Tibial nerve (tissue), 4 donors: ENCODE measurements around the gene A2M. TPM values are rescaled to one million over a fixed set of nuclear protein-coding genes. Genes with fewer than 3 reads are reported as not detected.

Experiments
- DNase-seq, 2 donors: peaks; one replicate each; pipeline ENCODE4 v3.0.0-alpha.2; 2019; ENCODE audit warnings: low spot score in 2 of 2
- H3K27ac ChIP-seq, 4 donors: fragments of 200-600 bp; sonication (generic) in 3 of 4; one replicate each; pipeline ENCODE4 v1.5.1; 2017 to 2019; ENCODE audit warnings: mild to moderate bottlenecking in 1 of 4
- H3K27me3 ChIP-seq, 2 donors: fragments of 200-600 bp; sonication (generic) in 1 of 2; one replicate each; pipeline versions ENCODE4 v1.5.1 to v1.6.0; 2017 to 2019
- H3K36me3 ChIP-seq, 3 donors: fragments of 200-600 bp; sonication (generic); one replicate each; pipeline ENCODE4 v1.5.1; 2018 to 2019
- H3K4me1 ChIP-seq, 4 donors: fragments of 200-600 bp; sonication (generic) in 3 of 4; one replicate each; pipeline ENCODE4 v1.5.1; 2017 to 2019
- H3K4me3 ChIP-seq, 4 donors: fragments of 200-600 bp; sonication (generic) in 3 of 4; one replicate each; pipeline ENCODE4 v1.5.1; 2017 to 2019; ENCODE audit warnings: mild to moderate bottlenecking in 1 of 4, moderate library complexity in 1 of 4
- H3K9me3 ChIP-seq, 4 donors: fragments of 200-600 bp; sonication (generic) in 3 of 4; one replicate each; pipeline ENCODE4 v1.5.1; 2017 to 2019
- CTCF ChIP-seq, 5 experiments: fragments of 200-600 bp in 3 of 5; fragments of 450-650 bp in 2 of 5; sonication (generic) in 3 of 5; IDR thresholded peaks; one replicate each; pipeline ENCODE4 v1.5.1; 2016 to 2019; ENCODE audit warnings: antibody characterized with exemption in 5 of 5, mild to moderate bottlenecking in 3 of 5, moderate library complexity in 2 of 5
- EP300 ChIP-seq, 2 donors: sonication (generic); formaldehyde crosslinking; IDR thresholded peaks; one replicate each; pipeline ENCODE4 v1.6.1; 2017; ENCODE audit warnings: antibody characterized with exemption in 2 of 2, mild to moderate bottlenecking in 1 of 2
- POLR2A ChIP-seq, 2 donors: fragments of 450-650 bp; IDR thresholded peaks; one replicate each; pipeline ENCODE4 v1.6.1; 2017; ENCODE audit warnings: antibody characterized with exemption in 2 of 2, mild to moderate bottlenecking in 2 of 2, moderate library complexity in 2 of 2
- WGBS, 2 donors: methylation state at CpG; one replicate each; pipeline ENCODE4 v1.1.5; 2018; 5-methylcytosine and 5-hydroxymethylcytosine counted together
- total RNA-seq, 4 donors: library from RNA; depleted of rRNA; stranded (reverse); fragments of >200 nt; gene quantifications; one replicate each; pipeline ENCODE4 v1.1.0, GENCODE V29; 2016

A2M gene
- total RNA-seq, result 100 to 1,000 TPM; 183 to 396 (median 303) TPM

GRCh38 chr12:9115731-9116559, at the start of gene A2M:
A2M (minus strand) TSS chr12:9115919; CDS start chr12:9115849, 70 bp downstream.
- Histone ChIP-seq H3K4me1 (peaks cover 5 to 73% (median 19%) of the 10 kb centered on the region in 4 donors), H3K4me3 (peak within 1 kb of the TSS; percentile 25 to 45 (median 30)), H3K9me3 (no peaks in the 10 kb centered on the region), H3K36me3 (peaks cover 0 to 23% (median 0%) of the 10 kb centered on the region in 3 donors), H3K27ac (peak within 1 kb of the TSS; percentile 72 to 83 (median 79)), H3K27me3 (no peaks in the 10 kb centered on the region)
- 16 to 24% methylated on average over 9 of the region's 9 CpGs for WGBS, 2 donors
- DNase-seq, result peak in 1 of 2 donors; percentile 28
- TF ChIP-seq EP300 (IDR thresholded peaks at IDR 0.05) (peak; percentile 51 to 90), POLR2A (IDR thresholded peaks at IDR 0.05) (no peak), CTCF (IDR thresholded peaks at IDR 0.05) (no peak)

- H3K4me1 ChIP-seq, result no peaks in the 10 kb centered on the region
- H3K9me3 ChIP-seq, result no peaks in the 10 kb centered on the region
- no peak overlapping the region for H3K27ac ChIP-seq
- no peak for DNase-seq
- no peaks in the 10 kb centered on the region for H3K27me3 ChIP-seq
- H3K4me3 ChIP-seq, result no peak overlapping the region
- no peaks in the 10 kb centered on the region for H3K36me3 ChIP-seq
- TF ChIP-seq POLR2A (IDR thresholded peaks at IDR 0.05), result no peak
- no peak for TF ChIP-seq EP300 (IDR thresholded peaks at IDR 0.05)
- no peak for TF ChIP-seq CTCF (IDR thresholded peaks at IDR 0.05)
- WGBS, 2 donors, result 28 to 32% methylated on average over 5 of the region's 5 CpGs
Measured at GRCh38 chr12:9163392-9163791, 47.7 kb upstream of the A2M start.

- 89 to 91% methylated on average over 4 of the region's 4 CpGs for WGBS, 2 donors
Measured at GRCh38 chr12:9156119-9156518, 40.4 kb upstream of the A2M start.

GRCh38 chr12:9149372-9149771, 33.7 kb upstream of the A2M start:
- no peak for DNase-seq
- Histone ChIP-seq H3K9me3 (peaks cover 0 to 15% (median 3%) of the 10 kb centered on the region in 4 donors), H3K27me3 (no peaks in the 10 kb centered on the region), H3K4me1 (no peaks in the 10 kb centered on the region), H3K36me3 (no peaks in the 10 kb centered on the region), H3K27ac (no peak overlapping the region), H3K4me3 (no peak overlapping the region)
- whole genome bisulfite sequencing, 2 donors, result 77 to 80% methylated on average over 6 of the region's 6 CpGs
- no peak for TF ChIP-seq EP300 (IDR thresholded peaks at IDR 0.05)
- no peak for TF ChIP-seq POLR2A (IDR thresholded peaks at IDR 0.05)
- TF ChIP-seq CTCF (IDR thresholded peaks at IDR 0.05), result no peak

More at GRCh38 chr12:9156119-9156518, 40.4 kb upstream of the A2M start:
- Histone ChIP-seq H3K27me3 (no peaks in the 10 kb centered on the region), H3K4me1 (no peaks in the 10 kb centered on the region), H3K27ac (no peak overlapping the region), H3K9me3 (no peaks in the 10 kb centered on the region), H3K4me3 (no peak overlapping the region), H3K36me3 (no peaks in the 10 kb centered on the region)
- DNase-seq, result no peak
- TF ChIP-seq POLR2A (IDR thresholded peaks at IDR 0.05), result no peak
- no peak for TF ChIP-seq EP300 (IDR thresholded peaks at IDR 0.05)
- TF ChIP-seq CTCF (IDR thresholded peaks at IDR 0.05), result no peak

- TF ChIP-seq EP300 (IDR thresholded peaks at IDR 0.05) (no peak), POLR2A (IDR thresholded peaks at IDR 0.05) (no peak), CTCF (IDR thresholded peaks at IDR 0.05) (no peak)
- WGBS, 2 donors, result 67 to 73% methylated on average over 2 of the region's 2 CpGs
- no peak overlapping the region for H3K27ac ChIP-seq
Measured at GRCh38 chr12:9148926-9149325, 33.2 kb upstream of the A2M start.

More at GRCh38 chr12:9148926-9149325, 33.2 kb upstream of the A2M start:
- Histone ChIP-seq H3K36me3 (no peaks in the 10 kb centered on the region), H3K9me3 (peaks cover 0 to 20% (median 3%) of the 10 kb centered on the region in 4 donors), H3K4me1 (no peaks in the 10 kb centered on the region), H3K4me3 (no peak overlapping the region), H3K27me3 (no peaks in the 10 kb centered on the region)
- no peak for DNase-seq
